Hematopoietic multipotent progenitor cell treated with erythropoietin and hydrocortisone succinate and interleukin-3 and kit ligand, for 6 days (in vitro differentiated cells): ENCODE measurements around the gene OR1M1.
A peak's percentile ranks its signal among the peaks of the same experiment; 100 is the strongest.
"Not testable (repeated sequence)": the region's sequence is repeated elsewhere in the genome, so short reads cannot be mapped to it uniquely, and the experiment has no call there.

ENCODE experiments used
- DNase-seq: peaks from one replicate; pipeline ENCODE4 v3.0.0-alpha.2; 2015

The OR1M1 gene, protein sequence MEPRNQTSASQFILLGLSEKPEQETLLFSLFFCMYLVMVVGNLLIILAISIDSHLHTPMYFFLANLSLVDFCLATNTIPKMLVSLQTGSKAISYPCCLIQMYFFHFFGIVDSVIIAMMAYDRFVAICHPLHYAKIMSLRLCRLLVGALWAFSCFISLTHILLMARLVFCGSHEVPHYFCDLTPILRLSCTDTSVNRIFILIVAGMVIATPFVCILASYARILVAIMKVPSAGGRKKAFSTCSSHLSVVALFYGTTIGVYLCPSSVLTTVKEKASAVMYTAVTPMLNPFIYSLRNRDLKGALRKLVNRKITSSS

DNA sequence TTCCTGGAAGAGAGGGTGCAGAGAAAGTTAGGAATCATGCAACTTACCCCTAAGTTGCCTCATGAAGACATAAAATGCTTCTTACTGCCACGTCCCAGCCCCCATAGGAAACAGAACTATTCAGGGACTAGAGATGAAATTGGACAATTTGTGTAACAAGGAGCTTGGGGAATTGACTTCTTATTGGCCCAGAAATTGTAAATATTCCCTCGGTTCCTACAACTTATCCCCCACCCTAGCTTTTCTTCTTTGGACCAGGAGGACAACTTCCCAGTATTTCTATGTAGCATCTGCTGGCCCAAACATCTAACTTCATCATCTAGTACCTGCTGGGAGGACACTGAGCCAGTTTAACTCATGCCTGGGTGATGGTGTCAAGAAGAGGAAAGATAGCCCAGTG lies at the start of gene OR1M1:
Gene OR1M1 (plus strand): TSS at position 301 of the 400 bp plus-strand sequence. CDS start 6,184 bp downstream, outside the sequence.
- DNase-seq = no peak

DNA sequence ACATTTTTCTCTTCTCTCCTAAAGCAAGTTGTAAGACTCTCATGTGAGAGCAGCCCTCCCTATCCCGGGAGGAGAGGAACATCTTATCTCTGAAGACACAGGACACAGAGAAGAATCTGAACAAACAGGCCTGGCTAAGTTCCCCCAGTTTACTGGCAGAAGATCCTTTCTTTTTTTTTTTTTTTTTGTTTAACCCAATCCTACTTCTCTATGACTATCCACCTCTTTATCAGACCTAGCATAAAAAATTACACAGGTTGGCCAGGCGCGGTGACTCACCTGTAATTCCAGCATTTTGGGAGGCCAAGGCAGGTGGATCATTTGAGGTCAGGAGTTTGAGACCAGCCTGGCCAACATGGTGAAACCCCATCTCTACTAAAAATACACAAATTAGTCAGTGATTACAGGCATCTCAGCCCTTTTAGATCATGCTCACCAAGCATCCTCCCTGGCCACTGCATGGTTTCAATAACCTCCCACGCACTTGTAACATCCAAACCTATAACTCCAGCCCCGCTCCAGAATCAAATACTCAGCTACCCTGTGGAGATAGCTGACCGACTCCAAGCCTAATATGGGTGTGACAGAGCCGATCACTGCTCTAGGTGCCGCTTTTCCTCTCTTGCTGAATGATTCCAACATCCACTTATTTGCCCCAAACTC lies 49.3 kb upstream of the OR1M1 start:
- no peak for DNase-seq

DNA sequence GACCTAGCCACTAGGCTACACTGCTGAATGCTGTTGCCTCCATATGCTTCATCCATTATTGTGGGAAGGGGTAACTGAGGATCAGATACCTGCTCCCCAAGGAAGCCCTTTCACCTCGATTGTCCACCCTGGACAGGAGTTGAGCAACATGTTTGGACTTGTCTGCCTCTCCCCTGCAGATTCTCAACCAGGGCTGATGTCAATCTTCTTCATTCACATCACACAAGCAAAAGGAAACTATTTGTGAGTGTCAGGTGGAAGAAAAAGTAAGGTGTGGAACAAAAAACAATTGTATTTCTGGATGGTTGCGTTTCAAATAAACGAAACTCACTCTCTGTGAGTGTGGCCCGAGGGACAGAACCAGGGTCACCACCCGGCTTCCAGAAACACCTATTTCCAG lies 47.1 kb upstream of the OR1M1 start:
- no peak for DNase-seq

DNA sequence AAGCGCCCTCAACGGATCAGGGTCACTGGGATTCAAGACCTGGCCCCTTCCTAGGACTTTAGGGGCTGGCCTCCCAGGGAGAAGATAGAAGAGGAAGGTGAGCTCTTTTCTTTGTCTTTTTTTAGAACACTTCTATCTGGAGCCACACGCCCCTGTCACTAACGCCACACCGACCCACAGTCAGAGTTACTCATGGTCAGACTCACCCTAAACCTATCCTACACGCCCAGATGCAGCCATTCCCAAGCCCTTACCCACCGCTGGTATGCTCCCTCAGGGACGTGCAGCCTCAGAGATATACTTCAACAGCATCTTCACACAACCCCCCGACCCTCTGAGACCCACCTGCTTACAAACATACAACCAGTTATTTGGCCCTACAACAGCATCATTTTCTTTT lies 46.7 kb upstream of the OR1M1 start:
- DNase-seq = no peak

DNA sequence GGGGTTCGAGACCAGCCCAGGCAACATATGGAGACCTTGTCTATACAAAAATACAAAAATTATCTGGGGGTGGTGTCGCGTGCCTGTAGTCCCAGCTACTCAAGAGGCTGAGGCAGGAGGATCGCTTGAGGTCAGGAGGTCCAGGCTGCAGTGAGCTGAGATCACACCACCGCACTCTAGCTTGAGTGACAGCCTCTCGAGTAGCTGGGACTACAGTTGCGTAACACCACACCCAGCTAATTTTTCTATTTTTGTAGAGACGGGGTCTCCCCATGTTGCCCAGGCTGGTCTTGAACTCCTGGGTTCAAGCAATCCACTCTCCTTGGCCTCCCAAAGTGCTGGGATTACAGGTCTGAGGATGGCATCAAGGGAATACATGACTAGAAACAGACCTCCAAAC lies 45.8 kb upstream of the OR1M1 start:
- DNase-seq = no peak

DNA sequence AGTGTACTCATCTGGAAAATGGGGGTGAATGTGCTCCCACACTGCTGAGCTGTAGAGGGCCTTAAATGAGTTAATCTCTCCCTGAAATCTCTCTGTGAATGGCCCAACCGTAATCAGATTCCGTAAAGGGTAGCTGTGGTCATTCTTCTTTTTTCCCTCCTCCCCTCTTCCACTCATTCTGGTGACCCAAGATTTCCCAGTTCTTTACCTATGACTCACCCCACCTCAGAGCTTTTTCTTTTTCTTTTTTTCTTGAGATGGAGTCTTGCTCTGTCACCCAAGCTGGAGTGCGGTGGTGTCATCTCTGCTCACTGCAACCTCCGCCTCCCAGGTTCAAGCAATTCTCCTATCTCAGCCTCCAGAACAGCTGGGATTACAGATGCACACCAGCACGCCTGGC lies 43.3 kb upstream of the OR1M1 start:
- DNase-seq = no peak

DNA sequence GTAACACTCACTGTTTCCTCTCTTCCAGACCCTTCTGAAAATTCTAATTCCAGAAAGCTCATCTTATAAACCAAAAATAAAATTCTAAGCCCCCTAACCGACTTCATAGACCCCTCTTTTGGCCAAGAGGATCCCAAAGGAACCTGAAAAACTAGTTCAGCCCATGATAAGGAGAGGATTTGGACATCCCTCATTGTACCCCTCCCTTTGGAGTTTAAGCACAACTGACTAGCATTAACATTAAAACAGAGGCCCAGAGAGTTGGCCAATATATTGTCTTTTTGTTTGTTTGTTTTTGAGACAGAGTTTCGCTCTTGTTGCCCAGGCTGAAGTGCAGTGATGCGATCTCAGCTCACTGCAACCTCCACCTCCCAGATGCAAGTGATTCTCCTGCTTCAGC lies 42.4 kb upstream of the OR1M1 start:
- no peak for DNase-seq

DNA sequence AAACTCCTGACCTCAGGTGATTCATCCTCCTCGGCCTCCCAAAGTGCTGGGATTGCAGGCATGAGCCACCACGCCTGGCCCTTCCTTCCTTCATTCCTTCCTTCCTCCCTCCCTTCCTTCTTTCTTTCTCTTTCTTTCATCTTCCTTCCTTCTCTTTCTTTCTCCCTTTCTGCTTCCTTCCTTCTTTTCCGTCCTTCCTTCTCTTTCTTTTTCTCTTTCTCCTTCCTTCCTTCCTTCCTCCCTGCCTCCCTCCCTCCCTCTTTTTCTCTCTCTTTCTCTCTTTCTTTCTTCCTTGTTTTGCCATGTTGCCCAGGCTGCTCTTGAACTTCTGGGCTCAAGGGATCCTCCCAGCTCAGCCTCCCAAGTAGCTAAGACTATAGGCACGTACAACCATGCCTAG lies 40.2 kb upstream of the OR1M1 start:
- no peak for DNase-seq

DNA sequence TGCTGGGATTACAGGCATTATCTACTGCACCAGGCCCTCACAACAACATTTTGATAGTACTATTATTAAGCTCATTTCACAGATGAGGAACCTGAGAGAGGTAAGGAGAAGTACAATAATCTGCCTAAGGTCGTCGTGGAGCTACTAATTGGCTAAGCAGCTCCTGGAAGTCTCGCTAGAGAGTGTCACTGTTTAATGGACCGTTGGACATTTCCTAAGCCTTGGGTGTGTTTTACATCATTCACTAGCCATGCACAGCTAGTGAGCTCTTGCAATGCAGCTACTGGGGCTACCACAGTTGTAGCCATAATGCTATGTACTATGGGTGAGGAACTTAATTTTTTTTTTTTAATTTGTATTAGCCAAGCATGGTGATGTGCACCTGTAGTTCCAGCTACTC lies 34.0 kb upstream of the OR1M1 start:
- DNase-seq = no peak

DNA sequence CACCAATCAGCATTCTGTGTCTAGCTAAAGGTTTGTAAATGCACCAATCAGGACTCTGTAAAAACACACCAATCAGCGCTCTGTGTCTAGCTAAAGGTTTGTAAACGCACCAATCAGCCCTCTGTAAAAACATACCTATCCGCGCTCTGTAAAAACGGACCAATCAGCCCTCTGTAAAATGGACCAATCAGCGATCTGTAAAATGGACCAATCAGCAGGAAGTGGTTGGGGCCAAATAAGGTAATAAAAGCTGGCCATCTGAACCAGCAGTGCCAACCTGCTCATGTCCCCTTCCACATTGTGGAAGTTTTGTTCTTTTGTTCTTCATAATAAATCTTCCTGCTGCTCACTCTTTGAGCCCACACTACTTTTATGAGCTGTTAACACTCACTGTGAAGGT lies 33.2 kb upstream of the OR1M1 start:
- not testable (repeated sequence) for DNase-seq

DNA sequence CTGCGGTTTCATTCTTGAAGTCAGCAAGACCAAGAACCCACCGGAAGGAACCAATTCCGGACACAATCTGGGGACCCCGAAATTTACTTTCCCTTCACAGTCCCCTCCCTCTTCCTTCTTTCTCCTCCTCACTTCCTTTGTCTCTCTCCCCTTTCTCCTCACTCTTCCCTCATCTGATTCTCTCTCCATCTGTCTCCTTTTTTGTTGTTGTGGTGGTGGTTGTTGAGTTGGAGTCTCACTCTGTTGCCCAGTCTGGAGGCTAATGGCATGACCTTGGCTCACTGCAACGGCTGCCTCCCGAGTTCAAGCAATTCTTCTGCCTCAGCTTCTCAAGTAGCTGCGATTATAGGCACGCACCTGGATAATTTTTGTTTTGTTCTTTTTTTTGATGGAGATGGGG lies 32.7 kb upstream of the OR1M1 start:
- DNase-seq = no peak

DNA sequence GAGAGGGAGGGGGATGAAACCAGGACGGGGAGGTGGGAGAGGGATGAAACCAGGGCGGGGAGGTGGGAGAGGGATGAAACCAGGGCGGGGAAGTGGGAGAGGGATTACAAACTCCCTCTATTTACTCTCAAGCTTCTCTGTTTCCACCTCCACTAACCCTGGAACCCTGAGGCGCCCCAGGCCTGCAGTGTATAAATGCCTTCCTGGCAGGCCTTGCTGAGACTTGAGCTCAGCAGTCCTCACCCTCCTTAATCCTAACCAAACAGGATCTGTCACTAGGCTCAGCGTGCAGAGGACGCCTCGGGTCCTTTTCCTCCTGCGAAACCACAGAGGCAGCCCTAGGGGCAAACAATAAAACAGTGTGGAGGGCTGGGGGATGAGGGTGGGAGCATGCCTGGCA lies 32.1 kb upstream of the OR1M1 start:
- no peak for DNase-seq

DNA sequence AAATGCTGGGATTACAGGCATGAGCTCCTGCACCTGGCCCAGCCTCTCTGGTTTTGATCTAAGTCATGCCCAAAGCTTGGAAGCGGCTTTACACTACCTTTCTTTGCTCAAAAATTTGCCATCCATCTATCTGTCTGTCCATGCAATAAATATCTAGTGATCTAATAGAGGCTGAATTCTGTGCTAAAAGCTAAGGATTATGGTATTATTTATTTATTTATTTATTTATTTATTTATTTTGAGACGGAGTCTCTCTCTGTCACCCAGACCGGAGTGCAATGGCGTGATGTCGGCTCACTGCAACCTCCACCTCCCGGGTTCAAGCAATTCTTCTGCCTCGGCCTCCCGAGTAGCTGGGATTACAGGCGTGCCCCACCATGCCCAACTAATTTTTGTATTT lies 30.7 kb upstream of the OR1M1 start:
- DNase-seq = not testable (repeated sequence)

DNA sequence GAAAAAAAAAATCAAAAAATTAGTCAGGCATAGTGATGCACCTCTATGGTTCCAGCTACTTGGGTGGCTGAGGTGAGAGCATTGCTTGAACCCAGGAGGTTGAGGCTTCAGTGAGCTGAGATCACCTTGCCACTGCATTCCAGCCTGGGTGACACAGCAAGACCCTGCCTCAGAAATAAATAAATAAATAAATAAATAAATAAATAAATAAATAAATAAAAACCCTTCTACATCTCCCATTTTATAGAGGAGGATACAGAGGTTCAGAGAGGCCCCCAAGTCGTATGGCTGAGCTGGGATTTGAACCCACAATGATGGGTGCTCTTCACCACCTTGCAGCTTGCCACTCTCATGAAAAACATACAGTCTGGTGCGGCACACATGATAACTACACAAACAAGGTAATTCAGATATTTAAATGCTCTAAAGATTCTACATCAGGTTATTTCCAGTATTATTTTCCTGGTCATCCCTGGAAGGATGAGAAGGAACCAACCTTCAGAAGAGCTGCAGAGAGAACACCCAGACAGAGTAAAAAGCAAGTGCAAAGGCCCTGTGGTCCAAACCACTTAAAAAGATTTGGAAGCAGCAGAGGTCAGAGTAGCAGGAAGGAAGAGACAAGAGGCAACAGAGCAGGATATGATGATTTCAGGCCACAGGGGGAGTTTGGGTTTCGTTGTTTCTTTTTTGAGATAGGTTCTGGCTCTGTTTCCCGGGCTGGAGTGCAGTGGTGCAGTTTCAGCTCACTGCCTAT lies 29.2 kb upstream of the OR1M1 start:
- no peak for DNase-seq

DNA sequence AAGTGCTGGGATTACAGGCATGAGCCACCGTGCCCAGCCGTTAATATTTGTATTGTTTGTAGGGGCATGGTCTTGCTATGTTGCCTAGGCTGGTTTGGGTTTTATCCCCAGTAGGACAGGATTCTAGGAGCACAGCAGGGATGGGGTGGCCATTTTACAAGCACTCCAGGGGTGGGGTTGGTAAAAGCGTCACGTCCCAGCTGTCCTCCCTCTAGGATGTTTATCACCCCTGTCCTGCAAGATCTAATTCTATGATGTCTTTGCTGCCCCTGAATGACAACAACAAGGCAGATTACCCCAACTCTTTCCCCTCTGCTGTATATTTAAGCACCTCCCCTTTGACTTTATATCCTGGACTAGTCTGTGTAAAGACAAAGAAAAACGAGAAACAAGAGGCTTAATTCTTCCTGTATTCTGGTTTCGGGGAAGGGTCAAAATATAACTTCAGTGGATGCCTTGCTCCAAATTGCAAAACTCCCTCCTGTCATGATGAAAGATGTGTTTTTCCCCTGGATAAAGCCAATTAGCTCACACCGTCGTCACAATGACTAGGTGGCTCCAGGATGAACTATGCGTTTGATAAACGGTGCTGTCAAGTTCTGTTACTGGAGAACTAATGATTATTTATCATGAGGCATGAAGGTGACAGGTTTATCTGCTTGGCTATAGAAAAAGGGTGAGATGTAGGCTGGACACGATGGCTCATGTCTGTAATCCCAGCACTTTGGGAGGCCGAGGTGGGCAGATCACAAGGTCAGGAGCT lies 27.8 kb upstream of the OR1M1 start:
- no peak for DNase-seq

DNA sequence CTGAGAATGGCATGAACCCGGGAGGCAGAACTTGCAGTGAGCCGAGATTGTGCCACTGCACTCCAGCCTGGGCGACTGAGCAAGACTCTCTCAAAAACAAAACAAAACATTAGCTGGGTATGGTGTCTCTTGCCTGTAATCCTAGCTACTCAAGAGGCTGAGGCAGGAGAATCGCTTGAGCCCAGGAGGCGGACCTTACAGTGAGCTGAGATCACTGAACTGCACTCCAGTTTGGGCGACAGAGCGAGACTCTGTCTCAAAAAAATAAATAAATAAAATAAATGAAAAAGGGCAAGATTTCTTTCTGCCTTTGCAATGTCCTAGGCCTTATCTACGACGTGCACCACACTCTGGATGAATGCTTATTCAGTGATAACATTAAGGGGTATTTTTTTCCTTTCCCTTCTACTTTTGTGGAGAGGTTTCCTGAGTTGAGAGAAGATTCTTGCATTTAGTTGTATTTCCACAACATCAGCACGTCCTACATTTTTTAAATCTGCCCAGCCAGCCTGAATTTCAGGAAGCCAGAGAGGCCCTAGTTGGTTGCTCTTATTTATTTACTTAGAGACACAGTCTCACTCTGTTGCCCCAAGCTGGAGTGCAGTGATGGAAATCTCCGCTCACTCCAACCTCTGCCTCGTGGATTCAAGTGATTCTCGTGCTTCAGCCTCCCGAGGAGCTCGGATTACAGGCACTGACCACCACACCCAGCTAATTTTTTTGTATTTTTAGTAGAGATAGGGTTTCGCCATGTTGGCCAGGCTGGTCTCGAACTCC lies 26.1 kb upstream of the OR1M1 start:
- DNase-seq = peak; percentile 79

DNA sequence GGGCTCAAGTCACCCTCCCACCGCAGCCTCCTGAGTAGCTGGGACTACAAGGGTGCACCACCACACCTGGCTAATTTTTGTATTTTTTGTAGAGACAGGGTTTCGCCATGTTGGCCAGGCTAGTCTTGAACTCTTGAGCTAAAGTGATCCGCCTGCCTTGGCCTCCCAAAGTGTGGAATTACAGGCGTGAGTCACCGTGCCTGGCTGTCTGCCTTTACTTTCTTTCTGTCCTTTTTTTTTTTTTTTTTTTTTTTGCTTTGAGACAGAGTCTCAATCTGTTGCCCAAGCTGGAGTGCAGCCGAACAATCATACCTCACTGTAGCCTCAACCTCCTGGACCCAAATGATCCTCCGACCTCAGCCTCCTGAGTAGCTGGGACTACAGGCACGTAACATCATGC lies 25.0 kb upstream of the OR1M1 start:
- DNase-seq = no peak

DNA sequence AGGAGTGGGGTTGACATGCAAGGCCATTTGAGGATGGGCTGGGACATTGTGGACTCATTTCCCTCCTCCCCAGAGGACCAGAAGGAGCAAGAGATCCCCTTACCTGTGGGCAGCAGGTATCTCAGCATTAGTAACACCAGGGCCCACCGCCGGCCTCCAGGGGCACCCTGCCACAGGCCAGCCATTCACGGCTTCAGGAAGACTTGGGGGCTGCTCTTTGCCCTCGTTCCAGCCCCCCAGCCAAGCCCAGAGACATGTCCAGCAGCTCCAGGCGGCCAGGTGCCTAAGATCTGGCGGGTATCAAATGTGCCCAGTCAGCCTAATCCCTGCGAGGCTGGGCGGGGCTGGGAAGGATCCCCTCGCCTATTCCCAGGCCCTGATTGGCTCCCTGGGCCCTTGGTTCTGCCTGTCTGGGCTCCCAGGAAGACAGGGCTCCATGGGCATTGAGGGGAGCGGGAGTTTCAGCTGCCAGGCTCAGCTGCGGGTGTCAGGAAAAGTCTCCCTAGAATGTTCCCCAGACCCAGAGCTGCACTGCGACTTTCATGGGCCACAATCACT lies 21.3 kb upstream of the OR1M1 start:
- DNase-seq = no peak

DNA sequence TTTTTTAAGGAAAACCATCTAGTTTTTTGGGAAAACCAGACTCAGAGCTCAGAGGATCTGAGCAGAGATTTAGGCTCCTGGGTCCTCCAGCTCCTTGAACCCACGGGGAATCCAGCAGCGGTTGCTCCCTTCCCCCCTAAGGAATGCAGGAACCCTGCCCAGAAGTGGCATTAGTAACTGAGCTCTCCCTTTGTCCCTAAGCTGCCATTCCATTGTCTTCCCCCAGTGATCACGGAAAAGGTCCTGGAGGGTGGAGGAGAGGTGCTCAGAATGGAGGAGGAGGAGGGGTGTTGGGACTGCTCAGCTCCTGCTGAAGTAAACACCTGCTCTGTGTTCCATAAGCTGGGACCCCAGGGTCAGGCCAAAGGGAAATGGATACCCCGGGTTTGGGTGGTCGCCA lies 16.8 kb upstream of the OR1M1 start:
- DNase-seq = no peak

DNA sequence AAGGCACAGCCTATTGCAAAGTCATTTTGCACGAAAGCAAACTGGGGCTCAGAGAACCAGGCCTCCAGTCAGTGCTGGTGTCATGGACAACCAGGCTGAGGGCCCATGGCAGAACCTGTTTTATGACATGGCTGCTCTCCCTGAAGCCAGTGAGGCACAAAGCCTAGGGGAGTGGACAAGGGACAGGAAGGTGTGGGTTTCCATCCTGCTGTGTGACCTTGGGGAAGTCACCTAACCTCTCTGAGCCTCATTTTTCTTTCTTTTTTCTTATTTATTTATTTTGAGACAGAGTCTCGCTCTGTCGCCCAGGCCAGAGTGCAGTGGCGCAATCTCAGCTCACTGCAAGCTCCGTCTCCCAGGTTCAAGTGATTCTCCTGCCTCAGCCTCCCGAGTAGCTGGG lies 15.1 kb upstream of the OR1M1 start:
- not testable (repeated sequence) for DNase-seq

DNA sequence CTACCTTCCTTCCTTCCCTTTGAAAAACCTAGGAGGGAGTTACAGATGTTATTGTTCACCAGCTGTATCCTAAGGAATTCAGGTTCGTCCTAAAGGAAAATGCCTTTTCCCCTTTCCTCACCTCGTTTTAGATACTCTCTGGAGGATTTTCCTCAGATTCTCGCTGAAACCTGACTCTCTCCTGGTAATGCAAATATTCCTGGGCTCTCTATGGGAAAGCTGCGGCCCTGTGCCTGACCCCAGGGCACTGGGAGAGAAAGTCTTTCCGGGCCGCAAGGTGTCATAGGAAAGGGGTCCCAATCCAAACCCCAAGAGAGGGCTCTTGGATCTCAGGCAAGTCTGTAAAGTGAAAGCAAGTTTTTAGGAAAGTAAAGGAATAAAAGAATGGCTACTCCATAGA lies 13.1 kb upstream of the OR1M1 start:
- DNase-seq = no peak
